ENCODE results near the gene AXIN1. TPM values are rescaled to one million over a fixed set of nuclear protein-coding genes. Genes with fewer than 3 reads are reported as not detected.

AXIN1 gene
- total and polyA plus RNA-seq, 2 of the 8 experiments (the other 6 are each of a cell fraction or from before 2014, with no cell fraction given), result 12.5 to 41.9 TPM

GRCh38 chr16:314795-315299 lies 37.7 kb downstream of the AXIN1 start (continued):
- TF ChIP-seq RBBP5 (IDR thresholded peaks at IDR 0.05; ENCODE audit: borderline replicate concordance, low read depth, low read length), result no peak
